Neural cell (in vitro differentiated cells): ENCODE measurements around the gene CTSH. TPM values are rescaled to one million over a fixed set of nuclear protein-coding genes. Genes with fewer than 3 reads are reported as not detected.

Experiments used
- H2AFZ ChIP-seq: fragments of 200-600, 300-800 bp; sonication (generic), shearing (Covaris generic); 2 replicates; pipeline ENCODE4 v1.6.0; 2014; ENCODE audit warnings: low read depth, mild to moderate bottlenecking, antibody characterized with exemption, low read length, moderate library complexity
- H3F3A ChIP-seq: fragments of 200-600 bp; shearing (Covaris generic); 2 replicates; pipeline ENCODE4 v1.6.1; 2016; ENCODE audit warnings: mild to moderate bottlenecking, moderate library complexity, mixed read lengths, antibody characterized with exemption, low read length; ENCODE audit not compliant: insufficient read depth, poor library complexity, severe bottlenecking
- H3K27ac ChIP-seq: fragments of 200-600, 300-800 bp; sonication (generic), shearing (Covaris generic); 2 replicates; pipeline ENCODE4 v1.5.1; 2014; ENCODE audit warnings: mild to moderate bottlenecking, low read length, moderate library complexity
- H3K27me3 ChIP-seq: fragments of 300-800, 200-600 bp; sonication (generic), shearing (Covaris generic); 2 replicates; pipeline ENCODE4 v1.6.0; 2014; ENCODE audit warnings: mild to moderate bottlenecking, low read depth, low read length, moderate library complexity; ENCODE audit not compliant: insufficient read depth
- H3K36me3 ChIP-seq: fragments of 300-800, 200-600 bp; sonication (generic), shearing (Covaris generic); 2 replicates; pipeline ENCODE4 v1.5.1; 2014; ENCODE audit warnings: mild to moderate bottlenecking, antibody characterized with exemption, low read length, moderate library complexity; ENCODE audit not compliant: insufficient read depth
- H3K4me2 ChIP-seq: fragments of 300-800, 200-600 bp; sonication (generic), shearing (Covaris generic); 2 replicates; pipeline ENCODE4 v1.6.0; 2014; ENCODE audit warnings: mild to moderate bottlenecking, low read length
- H3K4me3 ChIP-seq: fragments of 300-800, 200-600 bp; sonication (generic), shearing (Covaris generic); 2 replicates; pipeline ENCODE4 v1.5.1; 2014; ENCODE audit warnings: mild to moderate bottlenecking, low read length, moderate library complexity
- H3K79me2 ChIP-seq: fragments of 200-600 bp; shearing (Covaris generic); replicated peaks from 2 replicates; pipeline ENCODE4 v1.6.0; 2014; ENCODE audit warnings: mild to moderate bottlenecking, low read length, moderate library complexity; ENCODE audit not compliant: insufficient read depth
- H3K9ac ChIP-seq: fragments of 300-800, 200-600 bp; sonication (generic), shearing (Covaris generic); 2 replicates; pipeline ENCODE4 v1.6.1; 2016; ENCODE audit warnings: mild to moderate bottlenecking, low read length, mixed read lengths
- H3K9me2 ChIP-seq: fragments of 200-600 bp; shearing (Covaris generic); 2 replicates; pipeline ENCODE4 v1.6.1; 2016; ENCODE audit warnings: mild to moderate bottlenecking, low read length, mixed read lengths; ENCODE audit not compliant: insufficient read depth
- H3K9me3 ChIP-seq: fragments of 200-600, 300-800 bp; sonication (generic), shearing (Covaris generic); 2 replicates; pipeline ENCODE4 v1.6.1; 2016; ENCODE audit warnings: mild to moderate bottlenecking, mixed run types, low read length, moderate library complexity, mixed read lengths
- H4K20me1 ChIP-seq: fragments of 200-600 bp; shearing (Covaris generic); 2 replicates; pipeline ENCODE4 v1.6.1; 2016; ENCODE audit warnings: mild to moderate bottlenecking, mixed run types; ENCODE audit not compliant: insufficient read depth
- EP300 ChIP-seq: fragments of 450-650 bp; conservative IDR thresholded peaks from 2 replicates; pipeline ENCODE4 v1.6.1; 2014; ENCODE audit warnings: antibody characterized with exemption, mild to moderate bottlenecking, moderate library complexity; ENCODE audit not compliant: poor library complexity, severe bottlenecking
- EZH2 ChIP-seq: fragments of 200-600, 300-800 bp; shearing (Covaris generic), sonication (generic); IDR thresholded peaks from 2 replicates; pipeline ENCODE4 v1.6.1; 2014; ENCODE audit warnings: antibody characterized with exemption, low read length, borderline replicate concordance, mild to moderate bottlenecking; ENCODE audit not compliant: insufficient read depth, poor library complexity, severe bottlenecking
- MXI1 ChIP-seq: fragments of 450-650 bp; conservative IDR thresholded peaks from 2 replicates; pipeline ENCODE4 v1.6.1; 2014; ENCODE audit warnings: antibody characterized with exemption, mild to moderate bottlenecking; ENCODE audit not compliant: poor library complexity, severe bottlenecking
- POLR2AphosphoS5 ChIP-seq: IDR thresholded peaks from 2 replicates; pipeline ENCODE4 v1.6.1; 2012
- RAD21 ChIP-seq: fragments of 450-650 bp; conservative IDR thresholded peaks from 2 replicates; pipeline ENCODE4 v1.6.1; 2014; ENCODE audit warnings: antibody characterized with exemption, mild to moderate bottlenecking, moderate library complexity
- SMC3 ChIP-seq: fragments of 450-650 bp; conservative IDR thresholded peaks from 2 replicates; pipeline ENCODE4 v1.6.1; 2014; ENCODE audit warnings: antibody characterized with exemption, mild to moderate bottlenecking, moderate library complexity; ENCODE audit not compliant: poor library complexity
- TAF1 ChIP-seq: IDR thresholded peaks from 2 replicates; pipeline ENCODE4 v1.6.1; 2012; ENCODE audit warnings: low read depth
- polyA plus RNA-seq: library from polyadenylated mRNA; depleted of rRNA; stranded (reverse); fragments of >200 nt; gene quantifications from 2 replicates; pipeline ENCODE4 v1.2.3, GENCODE V29; 2014
- TF ChIP-seq, protein P1 (sequence below): fragments of 450-650 bp; IDR thresholded peaks from 2 replicates; pipeline ENCODE4 v1.5.1; 2014; ENCODE audit warnings: antibody characterized with exemption, mild to moderate bottlenecking, moderate library complexity; ENCODE audit not compliant: poor library complexity, severe bottlenecking
- TF ChIP-seq, protein P2 (sequence below): IDR thresholded peaks from 2 replicates; pipeline ENCODE4 v1.6.1; 2012; ENCODE audit warnings: borderline replicate concordance

The CTSH gene
- polyA plus RNA-seq, 1 donor from 2014 or later: 3.3 TPM

DNA sequence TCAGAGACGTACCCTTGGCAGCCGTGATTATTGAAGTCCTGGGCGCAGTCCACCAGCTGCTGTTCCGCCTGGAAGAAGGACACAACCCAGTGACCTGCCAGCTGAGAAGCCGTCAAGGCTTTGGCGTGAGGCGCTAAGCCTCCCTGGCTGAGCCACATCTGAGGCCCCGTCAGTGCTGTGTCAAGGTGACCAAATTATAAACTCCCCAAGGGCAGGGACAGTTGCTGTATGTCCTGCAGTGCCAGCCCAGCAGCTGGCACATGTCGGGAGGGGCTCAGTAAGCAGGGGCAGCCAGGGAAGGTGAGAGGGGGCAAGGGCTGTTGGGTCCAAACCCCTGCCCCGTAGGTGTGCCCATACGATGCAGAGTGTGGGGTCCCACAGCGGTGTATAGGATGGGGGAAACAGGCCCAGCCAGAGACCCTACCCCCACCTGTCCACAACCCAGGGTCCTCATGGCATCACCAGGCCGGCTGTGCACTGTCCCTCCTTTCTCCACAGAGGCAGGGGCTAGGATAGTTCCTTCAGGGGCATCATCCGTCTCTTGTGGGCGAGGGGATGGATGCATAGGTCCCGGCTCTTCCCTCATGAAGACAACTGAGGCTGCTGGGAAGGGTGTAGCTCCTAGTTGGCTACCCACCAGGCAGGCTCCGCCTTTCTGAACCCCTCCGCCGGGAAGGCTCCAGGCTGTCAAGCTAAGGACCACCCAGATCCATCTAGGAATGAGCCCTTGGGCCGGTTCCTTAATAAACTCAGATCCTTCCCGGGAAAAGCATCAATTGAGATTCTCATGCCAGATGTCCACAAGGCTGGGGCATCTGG, 13.2 kb downstream of the CTSH start:
- Histone ChIP-seq H3K4me3 (no peak overlapping the region), H3K4me2 (no peak overlapping the region), H3K36me3 (no peaks in the 10 kb centered on the region), H3K9me2 (no peaks in the 10 kb centered on the region), H3F3A (no peaks in the 10 kb centered on the region), H3K9ac (no peak overlapping the region), H4K20me1 (no peaks in the 10 kb centered on the region), H3K27ac (no peak overlapping the region), H2AFZ (no peak overlapping the region), H3K9me3 (no peaks in the 10 kb centered on the region), H3K79me2 (no peaks in the 10 kb centered on the region), H3K27me3 (no peaks in the 10 kb centered on the region)
- TF ChIP-seq POLR2AphosphoS5 (no peak), TAF1 (no peak), SMC3 (no peak), EZH2 (no peak), EP300 (no peak), RAD21 (no peak), MXI1 (no peak)
- TF ChIP-seq, protein P1, sequence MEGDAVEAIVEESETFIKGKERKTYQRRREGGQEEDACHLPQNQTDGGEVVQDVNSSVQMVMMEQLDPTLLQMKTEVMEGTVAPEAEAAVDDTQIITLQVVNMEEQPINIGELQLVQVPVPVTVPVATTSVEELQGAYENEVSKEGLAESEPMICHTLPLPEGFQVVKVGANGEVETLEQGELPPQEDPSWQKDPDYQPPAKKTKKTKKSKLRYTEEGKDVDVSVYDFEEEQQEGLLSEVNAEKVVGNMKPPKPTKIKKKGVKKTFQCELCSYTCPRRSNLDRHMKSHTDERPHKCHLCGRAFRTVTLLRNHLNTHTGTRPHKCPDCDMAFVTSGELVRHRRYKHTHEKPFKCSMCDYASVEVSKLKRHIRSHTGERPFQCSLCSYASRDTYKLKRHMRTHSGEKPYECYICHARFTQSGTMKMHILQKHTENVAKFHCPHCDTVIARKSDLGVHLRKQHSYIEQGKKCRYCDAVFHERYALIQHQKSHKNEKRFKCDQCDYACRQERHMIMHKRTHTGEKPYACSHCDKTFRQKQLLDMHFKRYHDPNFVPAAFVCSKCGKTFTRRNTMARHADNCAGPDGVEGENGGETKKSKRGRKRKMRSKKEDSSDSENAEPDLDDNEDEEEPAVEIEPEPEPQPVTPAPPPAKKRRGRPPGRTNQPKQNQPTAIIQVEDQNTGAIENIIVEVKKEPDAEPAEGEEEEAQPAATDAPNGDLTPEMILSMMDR: no peak
- TF ChIP-seq, protein P2, sequence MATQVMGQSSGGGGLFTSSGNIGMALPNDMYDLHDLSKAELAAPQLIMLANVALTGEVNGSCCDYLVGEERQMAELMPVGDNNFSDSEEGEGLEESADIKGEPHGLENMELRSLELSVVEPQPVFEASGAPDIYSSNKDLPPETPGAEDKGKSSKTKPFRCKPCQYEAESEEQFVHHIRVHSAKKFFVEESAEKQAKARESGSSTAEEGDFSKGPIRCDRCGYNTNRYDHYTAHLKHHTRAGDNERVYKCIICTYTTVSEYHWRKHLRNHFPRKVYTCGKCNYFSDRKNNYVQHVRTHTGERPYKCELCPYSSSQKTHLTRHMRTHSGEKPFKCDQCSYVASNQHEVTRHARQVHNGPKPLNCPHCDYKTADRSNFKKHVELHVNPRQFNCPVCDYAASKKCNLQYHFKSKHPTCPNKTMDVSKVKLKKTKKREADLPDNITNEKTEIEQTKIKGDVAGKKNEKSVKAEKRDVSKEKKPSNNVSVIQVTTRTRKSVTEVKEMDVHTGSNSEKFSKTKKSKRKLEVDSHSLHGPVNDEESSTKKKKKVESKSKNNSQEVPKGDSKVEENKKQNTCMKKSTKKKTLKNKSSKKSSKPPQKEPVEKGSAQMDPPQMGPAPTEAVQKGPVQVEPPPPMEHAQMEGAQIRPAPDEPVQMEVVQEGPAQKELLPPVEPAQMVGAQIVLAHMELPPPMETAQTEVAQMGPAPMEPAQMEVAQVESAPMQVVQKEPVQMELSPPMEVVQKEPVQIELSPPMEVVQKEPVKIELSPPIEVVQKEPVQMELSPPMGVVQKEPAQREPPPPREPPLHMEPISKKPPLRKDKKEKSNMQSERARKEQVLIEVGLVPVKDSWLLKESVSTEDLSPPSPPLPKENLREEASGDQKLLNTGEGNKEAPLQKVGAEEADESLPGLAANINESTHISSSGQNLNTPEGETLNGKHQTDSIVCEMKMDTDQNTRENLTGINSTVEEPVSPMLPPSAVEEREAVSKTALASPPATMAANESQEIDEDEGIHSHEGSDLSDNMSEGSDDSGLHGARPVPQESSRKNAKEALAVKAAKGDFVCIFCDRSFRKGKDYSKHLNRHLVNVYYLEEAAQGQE: no peak

DNA sequence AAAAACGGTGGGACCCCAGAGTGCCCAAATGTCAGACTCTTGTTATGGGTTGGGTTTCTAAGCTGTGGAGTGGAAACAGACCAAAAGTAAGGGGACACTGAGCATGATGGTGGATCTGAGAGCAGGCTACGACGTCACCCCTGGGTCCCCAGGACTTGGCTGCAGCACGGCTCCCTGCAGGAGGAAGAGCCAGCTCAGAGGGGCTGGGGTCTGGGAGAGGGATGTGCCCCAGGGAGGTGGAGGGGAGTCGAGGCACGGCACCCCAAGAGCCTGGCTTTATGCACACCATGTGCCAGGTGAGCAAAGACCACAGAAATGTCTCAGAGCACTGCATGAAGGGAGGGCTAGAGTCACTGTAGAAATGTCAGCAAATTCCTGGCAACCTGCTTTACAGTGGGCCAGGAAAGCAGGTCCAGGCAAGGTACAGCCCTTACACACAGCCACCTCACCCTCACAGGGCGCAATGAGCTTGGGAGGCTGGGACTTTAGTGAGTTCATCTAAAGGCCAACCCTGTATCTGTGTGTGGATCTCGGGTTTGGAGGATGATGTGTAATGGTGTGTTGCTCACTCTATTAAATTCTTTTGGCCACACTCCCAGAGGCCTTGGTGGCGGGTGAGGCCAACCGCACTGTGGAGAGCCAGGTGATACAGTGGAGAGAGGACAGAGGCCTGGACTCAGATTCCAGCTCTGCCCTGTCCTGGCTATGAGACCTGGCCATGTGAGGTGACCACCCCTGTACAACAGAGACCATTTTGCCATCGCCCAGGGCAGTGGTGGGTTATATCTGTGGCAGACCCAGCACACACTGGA, 14.1 kb downstream of the CTSH start:
- no peaks in the 10 kb centered on the region for H3K9me2 ChIP-seq
- H3K36me3 ChIP-seq: no peaks in the 10 kb centered on the region
- TF ChIP-seq POLR2AphosphoS5 (no peak), EZH2 (no peak), TAF1 (no peak), SMC3 (no peak), EP300 (no peak), MXI1 (no peak), RAD21 (no peak)
- TF ChIP-seq, protein P2: no peak
- TF ChIP-seq, protein P1: no peak
- H3K4me2 ChIP-seq: no peak overlapping the region
- H3K4me3 ChIP-seq: no peak overlapping the region
- no peaks in the 10 kb centered on the region for H3F3A ChIP-seq
- no peak overlapping the region for H3K9ac ChIP-seq
- no peak overlapping the region for H2AFZ ChIP-seq
- H3K27ac ChIP-seq: no peak overlapping the region
- no peaks in the 10 kb centered on the region for H3K27me3 ChIP-seq
- no peaks in the 10 kb centered on the region for H4K20me1 ChIP-seq
- H3K79me2 ChIP-seq: no peaks in the 10 kb centered on the region
- H3K9me3 ChIP-seq: no peaks in the 10 kb centered on the region
